GM18858 (cell line): ENCODE data around the gene SASS6.

ENCODE experiments used
- ATAC-seq: cut with Tn5 transposase; IDR thresholded peaks from one replicate; pipeline ENCODE4 v1.9.1; 2021; ENCODE audit not compliant: unreplicated experiment

The SASS6 gene, protein sequence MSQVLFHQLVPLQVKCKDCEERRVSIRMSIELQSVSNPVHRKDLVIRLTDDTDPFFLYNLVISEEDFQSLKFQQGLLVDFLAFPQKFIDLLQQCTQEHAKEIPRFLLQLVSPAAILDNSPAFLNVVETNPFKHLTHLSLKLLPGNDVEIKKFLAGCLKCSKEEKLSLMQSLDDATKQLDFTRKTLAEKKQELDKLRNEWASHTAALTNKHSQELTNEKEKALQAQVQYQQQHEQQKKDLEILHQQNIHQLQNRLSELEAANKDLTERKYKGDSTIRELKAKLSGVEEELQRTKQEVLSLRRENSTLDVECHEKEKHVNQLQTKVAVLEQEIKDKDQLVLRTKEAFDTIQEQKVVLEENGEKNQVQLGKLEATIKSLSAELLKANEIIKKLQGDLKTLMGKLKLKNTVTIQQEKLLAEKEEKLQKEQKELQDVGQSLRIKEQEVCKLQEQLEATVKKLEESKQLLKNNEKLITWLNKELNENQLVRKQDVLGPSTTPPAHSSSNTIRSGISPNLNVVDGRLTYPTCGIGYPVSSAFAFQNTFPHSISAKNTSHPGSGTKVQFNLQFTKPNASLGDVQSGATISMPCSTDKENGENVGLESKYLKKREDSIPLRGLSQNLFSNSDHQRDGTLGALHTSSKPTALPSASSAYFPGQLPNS

DNA sequence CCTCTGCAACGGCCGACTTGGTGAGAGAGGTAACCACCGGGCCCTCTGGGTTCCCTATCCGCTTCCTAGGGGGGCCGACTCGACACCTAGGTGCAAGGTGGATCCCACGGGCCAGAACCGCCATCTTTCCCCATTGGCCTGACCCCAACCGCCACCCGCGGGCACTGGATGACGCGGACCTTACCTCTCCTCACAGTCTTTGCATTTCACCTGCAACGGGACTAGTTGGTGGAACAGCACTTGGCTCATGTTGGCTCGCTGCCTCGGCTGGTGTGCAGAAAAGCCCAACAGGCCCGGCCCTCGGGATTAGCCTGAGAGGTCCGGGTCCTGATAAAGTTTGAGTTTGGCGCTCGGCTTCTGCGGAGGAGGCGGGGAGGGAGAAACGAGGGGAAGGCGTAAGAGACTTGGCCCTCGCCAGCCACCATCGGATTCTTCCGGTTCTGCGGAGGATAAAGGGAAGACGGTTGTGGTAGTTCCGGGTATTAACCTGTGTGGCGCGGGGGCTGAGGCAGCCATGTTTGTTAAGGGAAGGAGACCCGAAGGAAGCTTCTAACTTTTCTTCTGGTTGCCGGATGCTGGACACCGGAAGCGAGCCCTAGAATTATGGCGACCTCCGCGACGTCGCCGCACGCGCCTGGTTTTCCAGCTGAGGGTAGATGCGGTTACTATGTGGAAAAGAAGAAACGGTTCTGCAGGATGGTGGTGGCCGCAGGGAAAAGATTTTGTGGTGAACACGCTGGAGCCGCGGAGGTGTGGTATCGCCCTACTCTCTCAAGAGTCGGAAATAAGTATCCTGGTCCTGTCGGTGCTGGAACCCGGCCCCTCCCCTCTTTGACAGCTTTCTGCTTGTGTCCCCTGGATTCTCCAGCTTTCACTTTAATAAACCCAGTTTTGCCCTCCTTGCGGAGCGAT, at the start of gene SASS6, which contains the start of gene TRMT13:
TSS of gene SASS6 (minus strand) at position 365 of the 912 bp plus-strand sequence. CDS start at position 249, 116 bp downstream.
TSS of gene TRMT13 (plus strand) at position 598 of the 912 bp plus-strand sequence. CDS start at position 604, 6 bp downstream.
- peak; percentile 77 for ATAC-seq

GRCh38 chr1:100178091-100178490, 45.4 kb upstream of the SASS6 start, which contains the start of gene LRRC39:
TSS of gene LRRC39 (minus strand) at chr1:100178256. CDS start at chr1:100168516, 9,740 bp downstream.
- no peak for ATAC-seq

DNA sequence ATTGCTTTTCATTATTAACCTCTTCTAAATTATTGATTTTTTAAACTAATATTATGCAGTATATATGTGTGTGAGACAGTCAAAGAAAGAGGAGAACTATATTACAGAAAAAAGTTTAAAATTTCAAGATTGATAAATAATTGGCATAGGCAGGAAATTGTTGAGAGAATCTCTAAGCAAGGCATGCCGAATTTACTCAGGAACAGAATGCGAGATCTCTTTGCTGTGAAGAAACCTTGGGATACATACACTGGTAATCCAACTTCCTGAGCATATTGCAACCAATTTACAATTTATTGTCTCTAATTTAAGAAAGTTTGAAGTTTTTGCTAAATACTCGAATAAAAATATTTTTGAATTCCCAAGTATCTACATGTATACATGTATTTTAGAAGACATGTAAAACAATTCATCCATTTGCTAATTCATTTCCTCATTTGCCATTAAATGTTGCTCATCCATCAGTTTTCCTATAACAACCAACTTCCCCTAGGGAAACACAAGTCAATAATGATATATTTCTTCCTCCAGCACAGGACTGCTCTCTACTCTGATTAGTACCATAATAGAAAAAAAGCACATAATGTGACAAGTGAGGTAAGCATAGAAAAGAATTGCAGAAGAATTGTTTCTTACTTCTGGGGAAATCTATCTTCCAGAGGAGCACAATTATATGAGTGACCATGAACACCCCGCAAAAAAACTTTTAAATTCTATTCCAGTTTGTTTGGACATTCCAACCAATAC, 44.7 kb upstream of the SASS6 start:
- ATAC-seq: no peak

- no peak for ATAC-seq
These were observed 35.3 kb upstream of the SASS6 start for GRCh38 chr1:100168051-100168450.

- no peak for ATAC-seq
These were observed 32.0 kb upstream of the SASS6 start for GRCh38 chr1:100164702-100165101.

GRCh38 chr1:100164216-100164615, 31.5 kb upstream of the SASS6 start:
- no peak for ATAC-seq

DNA sequence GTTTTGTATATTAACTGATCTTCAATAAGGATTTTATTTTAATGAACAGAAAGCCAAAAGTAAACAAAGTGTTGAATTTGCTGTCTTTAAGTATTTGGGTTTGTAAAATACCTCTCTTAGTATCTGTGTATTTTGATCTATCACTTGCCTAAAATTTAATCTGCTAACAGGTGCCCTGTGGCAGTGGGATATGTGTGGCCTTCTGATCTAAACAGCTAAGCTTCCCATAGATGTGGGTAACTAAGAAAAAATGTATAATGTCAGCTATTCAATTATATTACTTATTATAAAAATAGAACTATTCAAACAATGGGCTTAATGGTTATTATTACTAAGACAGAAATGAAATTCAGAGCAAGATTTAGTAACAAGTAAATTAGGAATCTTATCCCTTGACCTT, 30.2 kb upstream of the SASS6 start:
- ATAC-seq: no peak

DNA sequence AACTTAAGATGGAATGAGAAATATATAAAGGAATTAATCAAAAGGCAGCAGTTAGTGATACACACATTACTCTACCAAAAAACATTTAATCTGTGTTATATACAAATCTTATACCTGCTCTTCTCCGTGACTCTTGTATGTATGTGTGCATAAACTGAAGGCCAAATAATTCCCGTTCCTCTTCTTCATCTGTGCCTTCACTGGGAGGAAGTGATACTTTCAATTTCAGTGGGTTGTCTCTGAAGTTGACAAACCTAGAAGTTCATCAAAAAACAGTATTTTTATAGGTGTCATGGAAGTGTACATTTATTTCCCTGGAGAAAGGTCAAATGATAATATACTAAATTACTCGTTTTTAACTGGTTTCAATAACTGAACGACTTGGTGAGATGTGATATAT, 19.5 kb upstream of the SASS6 start:
- ATAC-seq: peak; percentile 77

GRCh38 chr1:100151679-100152078, 18.9 kb upstream of the SASS6 start:
- ATAC-seq: no peak

DNA sequence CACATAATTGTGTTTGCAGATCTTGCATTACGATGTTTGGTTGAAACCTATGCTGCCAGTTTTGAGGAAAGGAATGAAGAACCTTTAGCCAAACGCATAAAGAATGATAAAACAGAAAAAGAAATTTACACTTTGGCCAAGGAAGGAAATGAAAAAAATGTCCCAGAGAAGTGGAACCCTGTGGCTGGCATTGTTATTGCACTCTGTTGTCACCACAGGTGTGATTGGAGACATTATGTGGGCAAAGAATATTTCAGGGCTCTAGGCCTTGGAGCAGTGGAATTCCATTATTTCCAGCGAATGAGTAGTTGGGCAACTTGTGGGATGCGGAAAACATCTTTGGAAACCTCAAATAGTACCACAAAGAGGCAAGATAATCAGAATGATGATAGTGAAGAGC, 15.1 kb upstream of the SASS6 start:
- ATAC-seq: no peak

GRCh38 chr1:100146958-100147357, 14.2 kb upstream of the SASS6 start:
- ATAC-seq: no peak

- no peak for ATAC-seq
These were observed 12.4 kb upstream of the SASS6 start for GRCh38 chr1:100145116-100145515.

DNA sequence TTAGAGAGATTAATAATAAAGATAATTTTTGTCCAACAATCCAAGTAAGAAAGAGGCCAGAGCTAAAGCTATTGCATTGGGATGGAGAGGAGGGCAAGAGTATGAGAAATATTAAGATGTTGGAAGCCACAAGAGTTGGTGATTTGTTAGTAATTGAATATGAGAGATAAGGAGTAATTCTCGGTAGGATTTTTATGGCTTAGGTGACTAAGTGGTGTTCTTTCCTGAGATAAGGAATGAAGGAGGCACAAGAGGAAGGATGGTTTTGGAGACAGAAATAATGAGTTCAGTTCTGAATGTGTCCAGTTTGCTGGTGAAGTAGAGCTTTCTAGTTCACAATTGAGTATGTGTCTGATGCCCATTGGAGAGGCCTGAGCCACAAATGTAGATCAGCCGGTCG, 9.6 kb upstream of the SASS6 start:
- no peak for ATAC-seq

- ATAC-seq: no peak
These were observed 8.5 kb upstream of the SASS6 start for GRCh38 chr1:100141192-100141591.

DNA sequence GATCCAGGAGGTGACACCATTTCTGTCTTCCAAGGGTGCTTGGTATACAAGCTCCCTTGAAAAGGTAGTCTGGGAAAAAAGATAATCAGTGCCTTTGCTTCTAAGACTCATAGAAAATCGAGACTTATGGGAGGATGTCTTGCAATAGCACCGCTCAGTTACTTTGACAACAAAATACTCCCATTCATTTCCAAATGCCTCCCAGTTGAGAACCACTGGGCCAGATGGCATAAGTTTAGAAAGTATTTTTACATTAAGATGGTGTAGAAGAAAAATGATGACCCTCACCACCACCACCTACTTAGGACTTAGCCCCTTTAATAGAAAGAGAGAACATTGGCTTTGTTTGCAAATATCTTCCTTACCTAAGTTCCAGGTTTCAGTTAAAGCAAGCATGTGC, 4.9 kb upstream of the SASS6 start:
- no peak for ATAC-seq

GRCh38 chr1:100134872-100135271, 2.1 kb upstream of the SASS6 start:
- no peak for ATAC-seq

GRCh38 chr1:100131623-100132022, 1.1 kb downstream of the SASS6 start:
- ATAC-seq: no peak

DNA sequence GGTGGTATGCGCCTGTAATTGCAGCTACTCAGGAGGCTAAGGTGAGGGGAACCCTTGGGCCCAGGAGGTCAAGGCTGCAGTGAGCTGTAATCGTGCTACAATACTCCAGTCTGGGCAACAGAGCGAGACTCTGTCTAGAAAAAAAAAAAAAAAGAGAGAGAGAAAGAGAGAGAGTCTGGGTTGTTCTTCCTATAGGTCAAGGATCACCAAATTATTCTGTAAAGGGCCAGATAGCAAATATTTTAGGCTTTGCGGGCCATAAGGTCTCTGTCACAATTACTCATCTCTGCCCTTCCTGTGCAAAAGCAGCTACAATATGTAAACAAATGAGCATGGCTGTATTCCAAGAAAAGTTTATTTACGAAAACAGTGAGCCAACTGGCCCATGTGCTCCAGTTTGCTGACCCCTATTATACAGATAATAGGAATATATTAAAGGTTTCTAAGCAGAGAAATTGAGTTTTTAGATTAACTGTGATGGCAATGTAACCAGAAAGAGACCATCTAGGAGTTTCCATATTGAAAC, 2.1 kb downstream of the SASS6 start:
- ATAC-seq: no peak

DNA sequence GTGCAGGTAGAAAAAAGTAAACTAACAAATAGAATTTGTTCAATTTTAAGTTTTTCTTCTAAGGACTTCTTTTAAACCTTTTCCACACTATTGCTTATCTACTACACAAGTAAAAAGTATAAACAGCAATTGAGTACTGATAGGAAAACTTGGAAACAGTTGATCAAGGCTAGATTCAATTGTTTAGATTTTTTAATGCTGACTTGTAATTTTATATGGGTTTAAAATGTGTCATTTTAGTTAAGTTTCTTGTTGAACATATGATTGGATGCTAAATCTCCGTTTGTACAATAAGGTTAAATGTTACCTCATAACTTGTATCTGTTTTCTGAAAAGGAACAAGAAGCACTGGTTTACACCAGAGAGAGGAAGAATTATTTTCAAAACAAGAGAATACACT, 5.5 kb downstream of the SASS6 start:
- no peak for ATAC-seq

- no peak for ATAC-seq
These were observed 10.6 kb downstream of the SASS6 start for GRCh38 chr1:100122177-100122576.
